GM18907 (cell line): ENCODE results near the gene IVL.

Experiments used
- ATAC-seq: cut with Tn5 transposase; IDR thresholded peaks from one replicate; pipeline ENCODE4 v1.9.1; 2021; ENCODE audit warnings: mild to moderate bottlenecking, moderate library complexity; ENCODE audit not compliant: unreplicated experiment

IVL gene

GRCh38 chr1:152886758-152887409, 21.5 kb upstream of the IVL start:
- no peak for ATAC-seq

- ATAC-seq, result no peak
These were observed 20.2 kb upstream of the IVL start for GRCh38 chr1:152888126-152888525.

- ATAC-seq, result no peak
These were observed 9.3 kb upstream of the IVL start for GRCh38 chr1:152899027-152899426.

- ATAC-seq, result no peak
These were observed 8.5 kb upstream of the IVL start for GRCh38 chr1:152899883-152900282.

- ATAC-seq, result no peak
These were observed 6.7 kb upstream of the IVL start for GRCh38 chr1:152901631-152902030.

GRCh38 chr1:152902636-152903035, 5.7 kb upstream of the IVL start:
- no peak for ATAC-seq

- ATAC-seq, result no peak
These were observed 3.5 kb upstream of the IVL start for GRCh38 chr1:152904688-152905440.

- ATAC-seq, result no peak
These were observed 2.3 kb upstream of the IVL start for GRCh38 chr1:152906023-152906565.

GRCh38 chr1:152909206-152909605, 860 bp downstream of the IVL start:
- no peak for ATAC-seq

- ATAC-seq, result no peak
These were observed 4.1 kb downstream of the IVL start for GRCh38 chr1:152912471-152912870.

GRCh38 chr1:152912900-152913299, 4.6 kb downstream of the IVL start:
- ATAC-seq, result no peak

GRCh38 chr1:152917794-152918193, 9.4 kb downstream of the IVL start:
- no peak for ATAC-seq

- ATAC-seq, result no peak
These were observed 10.7 kb downstream of the IVL start for GRCh38 chr1:152919071-152919470.

- ATAC-seq, result no peak
These were observed 15.8 kb downstream of the IVL start for GRCh38 chr1:152924191-152924590.

GRCh38 chr1:152926091-152926490, 17.7 kb downstream of the IVL start:
- no peak for ATAC-seq

- ATAC-seq, result no peak
These were observed 20.3 kb downstream of the IVL start for GRCh38 chr1:152928671-152929070.

- no peak for ATAC-seq
These were observed 23.9 kb downstream of the IVL start for GRCh38 chr1:152932170-152932811.

- ATAC-seq, result no peak
These were observed 24.9 kb downstream of the IVL start for GRCh38 chr1:152933196-152933595.

GRCh38 chr1:152940614-152941013, 32.3 kb downstream of the IVL start:
- ATAC-seq, result no peak

- ATAC-seq, result no peak
These were observed 32.8 kb downstream of the IVL start for GRCh38 chr1:152941037-152941711.

GRCh38 chr1:152942161-152942560, 33.8 kb downstream of the IVL start:
- ATAC-seq, result no peak
